SH-SY5Y (cell line): ENCODE data around the gene FGF11.

Experiments used
- GATA2 ChIP-seq: IDR thresholded peaks from 2 replicates; pipeline ENCODE4 v1.6.1; 2011; ENCODE audit warnings: mild to moderate bottlenecking, low read depth, low read length
- GATA3 ChIP-seq: IDR thresholded peaks from 2 replicates; pipeline ENCODE4 v1.6.1; 2011; ENCODE audit warnings: low read depth, mild to moderate bottlenecking, low read length, moderate library complexity

DNA sequence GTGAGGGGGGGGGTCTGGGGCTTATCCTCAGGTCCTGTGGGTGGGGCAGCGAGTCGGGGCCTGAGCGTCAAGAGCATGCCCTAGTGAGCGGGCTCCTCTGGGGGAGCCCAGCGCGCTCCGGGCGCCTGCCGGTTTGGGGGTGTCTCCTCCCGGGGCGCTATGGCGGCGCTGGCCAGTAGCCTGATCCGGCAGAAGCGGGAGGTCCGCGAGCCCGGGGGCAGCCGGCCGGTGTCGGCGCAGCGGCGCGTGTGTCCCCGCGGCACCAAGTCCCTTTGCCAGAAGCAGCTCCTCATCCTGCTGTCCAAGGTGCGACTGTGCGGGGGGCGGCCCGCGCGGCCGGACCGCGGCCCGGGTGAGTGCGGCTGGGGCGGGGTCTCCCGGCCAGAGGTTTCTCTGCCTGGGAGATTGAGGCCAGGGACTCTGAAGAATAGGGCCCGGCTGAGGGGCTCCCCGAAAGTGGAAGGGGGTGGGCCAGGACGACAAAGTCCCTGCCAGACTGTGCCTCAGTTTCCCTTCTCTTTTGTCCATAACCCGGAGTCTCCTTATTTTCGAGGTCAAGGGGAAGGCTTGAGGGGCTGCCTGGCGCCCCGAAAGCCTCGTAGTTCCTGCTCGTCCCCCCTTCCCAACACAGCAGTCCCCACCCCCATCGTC is at the start of gene FGF11:
- TF ChIP-seq GATA2 (no peak), GATA3 (no peak)
